Measurements from ENCODE around the gene SLC23A3.

Gene SLC23A3

DNA sequence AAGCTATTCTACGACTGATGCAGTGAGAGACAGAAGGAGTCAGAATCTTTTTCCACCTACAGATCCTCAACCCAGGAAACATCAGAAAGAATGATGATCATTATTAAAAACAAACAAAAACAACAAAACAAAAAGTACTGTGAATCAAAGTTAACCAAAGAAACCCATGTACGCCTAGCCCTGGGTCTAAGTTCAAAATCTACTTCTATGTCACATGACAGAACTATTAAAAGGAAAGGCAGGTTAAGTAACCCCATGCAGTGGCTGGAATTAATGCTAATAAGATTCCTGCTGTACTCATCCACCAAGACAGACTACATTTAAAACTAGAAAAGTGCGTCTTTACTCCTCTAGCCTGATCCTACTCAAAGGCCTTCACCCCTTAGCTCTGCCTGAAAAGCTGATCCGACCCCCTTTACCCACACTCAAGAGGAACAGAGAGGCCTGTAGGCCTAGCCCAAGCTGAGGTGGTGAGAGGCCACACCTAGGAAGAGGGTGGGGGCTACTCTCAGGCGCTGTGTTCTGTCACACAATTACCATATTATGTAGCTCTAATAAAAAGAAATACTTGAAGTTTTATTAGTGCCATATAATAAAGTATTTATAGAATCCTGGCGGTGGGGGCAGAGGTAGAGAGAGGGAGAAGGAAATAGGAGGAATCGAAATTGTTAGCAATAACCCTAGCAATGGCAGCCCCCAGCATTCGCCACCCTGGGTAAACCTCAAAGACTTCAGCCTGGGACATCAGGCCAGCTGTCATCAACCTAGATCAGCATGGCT lies 46.3 kb downstream of the SLC23A3 start:
- H3K27ac ChIP-seq = peak overlapping the region; percentile 86; the same call in 1 of the 2 replicates

DNA sequence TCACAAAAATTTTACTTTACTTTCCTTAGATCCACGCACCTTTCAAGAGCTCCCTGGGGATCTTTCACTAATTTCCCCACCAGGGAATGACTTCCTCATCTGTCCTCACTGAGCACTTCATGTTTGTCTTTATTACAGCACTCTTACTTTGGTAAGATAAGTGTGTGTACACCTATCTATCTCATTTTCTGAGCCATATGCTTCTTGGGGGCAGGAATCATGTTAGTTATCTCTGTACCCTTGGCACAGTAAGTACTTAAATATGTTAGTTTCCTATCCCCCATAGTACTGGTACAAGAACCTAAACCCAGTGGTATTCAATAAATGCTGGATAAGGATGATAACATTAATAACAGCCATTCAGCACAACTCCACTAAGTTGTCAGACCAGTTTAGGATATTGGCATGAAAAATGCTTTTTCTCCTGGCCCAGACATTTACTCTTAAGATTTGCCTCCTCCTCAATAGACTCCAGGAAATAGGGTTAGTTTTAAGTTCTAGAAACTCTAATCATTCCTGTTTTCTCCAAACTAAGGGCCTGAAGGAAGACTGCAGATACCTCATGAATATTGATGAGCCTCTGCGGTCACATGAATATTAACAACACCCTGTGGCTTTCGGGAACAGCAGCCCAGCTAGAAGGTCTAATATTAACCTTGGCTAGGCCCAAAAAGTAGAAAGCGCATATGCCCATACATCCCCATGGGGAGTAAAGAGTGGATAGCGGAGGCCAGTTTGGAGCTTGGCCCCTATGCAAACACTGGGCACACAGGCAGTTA lies 47.4 kb downstream of the SLC23A3 start:
- H3K27ac ChIP-seq = peak overlapping the region; percentile 74
- TF ChIP-seq, protein P1, sequence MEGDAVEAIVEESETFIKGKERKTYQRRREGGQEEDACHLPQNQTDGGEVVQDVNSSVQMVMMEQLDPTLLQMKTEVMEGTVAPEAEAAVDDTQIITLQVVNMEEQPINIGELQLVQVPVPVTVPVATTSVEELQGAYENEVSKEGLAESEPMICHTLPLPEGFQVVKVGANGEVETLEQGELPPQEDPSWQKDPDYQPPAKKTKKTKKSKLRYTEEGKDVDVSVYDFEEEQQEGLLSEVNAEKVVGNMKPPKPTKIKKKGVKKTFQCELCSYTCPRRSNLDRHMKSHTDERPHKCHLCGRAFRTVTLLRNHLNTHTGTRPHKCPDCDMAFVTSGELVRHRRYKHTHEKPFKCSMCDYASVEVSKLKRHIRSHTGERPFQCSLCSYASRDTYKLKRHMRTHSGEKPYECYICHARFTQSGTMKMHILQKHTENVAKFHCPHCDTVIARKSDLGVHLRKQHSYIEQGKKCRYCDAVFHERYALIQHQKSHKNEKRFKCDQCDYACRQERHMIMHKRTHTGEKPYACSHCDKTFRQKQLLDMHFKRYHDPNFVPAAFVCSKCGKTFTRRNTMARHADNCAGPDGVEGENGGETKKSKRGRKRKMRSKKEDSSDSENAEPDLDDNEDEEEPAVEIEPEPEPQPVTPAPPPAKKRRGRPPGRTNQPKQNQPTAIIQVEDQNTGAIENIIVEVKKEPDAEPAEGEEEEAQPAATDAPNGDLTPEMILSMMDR (conservative IDR thresholded peaks at IDR 0.05) = no peak
- no peak for TF ChIP-seq ZFX (IDR thresholded peaks at IDR 0.05)

More for the DNA sequence above, 46.3 kb downstream of the SLC23A3 start:
- no peak for TF ChIP-seq ZFX (IDR thresholded peaks at IDR 0.05)
- TF ChIP-seq, protein P1 (conservative IDR thresholded peaks at IDR 0.05) = no peak

GRCh38 chr2:219120082-219120481 lies 49.7 kb downstream of the SLC23A3 start:
- no peak overlapping the region for H3K27ac ChIP-seq
- TF ChIP-seq, protein P1 (conservative IDR thresholded peaks at IDR 0.05) = no peak
- no peak for TF ChIP-seq ZFX (IDR thresholded peaks at IDR 0.05)

GRCh38 chr2:219119422-219120043 lies 50.3 kb downstream of the SLC23A3 start:
- H3K27ac ChIP-seq = no peak overlapping the region
- no peak for TF ChIP-seq ZFX (IDR thresholded peaks at IDR 0.05)
- TF ChIP-seq, protein P1 (conservative IDR thresholded peaks at IDR 0.05) = peak; percentile 87

GRCh38 chr2:219118504-219118903 lies 51.3 kb downstream of the SLC23A3 start:
- H3K27ac ChIP-seq = no peak overlapping the region
- TF ChIP-seq ZFX (IDR thresholded peaks at IDR 0.05) = no peak
- TF ChIP-seq, protein P1 (conservative IDR thresholded peaks at IDR 0.05) = no peak

DNA sequence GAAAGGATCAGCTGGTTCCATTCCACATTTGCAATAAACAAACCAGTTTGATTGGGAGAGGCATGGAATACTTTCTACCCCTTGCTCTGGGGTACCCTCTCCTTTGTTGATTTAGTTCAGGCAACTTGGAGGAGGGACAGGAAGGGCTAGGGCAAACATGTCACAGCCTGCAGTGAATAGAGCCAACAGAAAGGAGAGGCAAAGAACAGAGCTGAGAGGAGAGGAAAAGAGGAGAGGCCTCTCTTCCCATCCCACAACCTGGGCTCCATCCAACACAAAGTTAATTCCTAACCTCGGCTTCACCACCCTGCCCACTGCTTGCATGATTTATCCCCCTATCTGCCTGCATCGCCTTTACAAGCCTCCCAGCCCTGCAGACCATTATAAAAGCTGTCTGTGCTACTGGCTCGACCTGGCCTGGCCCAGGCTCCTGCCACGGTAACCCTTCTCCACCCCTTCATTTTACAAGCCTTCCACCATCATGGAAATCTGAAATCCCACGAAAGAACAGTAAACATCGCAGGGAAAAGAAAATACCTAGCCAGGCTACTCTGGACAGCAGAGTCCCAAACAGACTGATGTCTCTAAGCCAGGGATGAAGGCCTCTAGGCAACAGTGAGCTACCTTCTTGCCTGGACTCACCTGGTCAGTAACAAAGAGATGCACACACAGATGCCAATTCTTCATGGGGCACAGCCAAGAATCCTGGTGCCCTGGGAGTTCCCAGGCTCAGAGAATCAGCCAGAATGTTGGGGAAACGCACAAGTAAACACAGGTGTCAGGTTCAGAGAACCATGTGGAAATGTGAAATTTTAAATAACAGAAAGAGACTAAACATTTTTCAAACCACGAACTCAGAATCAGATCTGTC lies 52.8 kb downstream of the SLC23A3 start:
- no peak for TF ChIP-seq ZFX (IDR thresholded peaks at IDR 0.05)
- TF ChIP-seq, protein P1 (conservative IDR thresholded peaks at IDR 0.05) = no peak
- no peak overlapping the region for H3K27ac ChIP-seq

Measured in C4-2B (cell line).